Measurements from ENCODE around the gene LUC7L2.

The LUC7L2 gene

DNA sequence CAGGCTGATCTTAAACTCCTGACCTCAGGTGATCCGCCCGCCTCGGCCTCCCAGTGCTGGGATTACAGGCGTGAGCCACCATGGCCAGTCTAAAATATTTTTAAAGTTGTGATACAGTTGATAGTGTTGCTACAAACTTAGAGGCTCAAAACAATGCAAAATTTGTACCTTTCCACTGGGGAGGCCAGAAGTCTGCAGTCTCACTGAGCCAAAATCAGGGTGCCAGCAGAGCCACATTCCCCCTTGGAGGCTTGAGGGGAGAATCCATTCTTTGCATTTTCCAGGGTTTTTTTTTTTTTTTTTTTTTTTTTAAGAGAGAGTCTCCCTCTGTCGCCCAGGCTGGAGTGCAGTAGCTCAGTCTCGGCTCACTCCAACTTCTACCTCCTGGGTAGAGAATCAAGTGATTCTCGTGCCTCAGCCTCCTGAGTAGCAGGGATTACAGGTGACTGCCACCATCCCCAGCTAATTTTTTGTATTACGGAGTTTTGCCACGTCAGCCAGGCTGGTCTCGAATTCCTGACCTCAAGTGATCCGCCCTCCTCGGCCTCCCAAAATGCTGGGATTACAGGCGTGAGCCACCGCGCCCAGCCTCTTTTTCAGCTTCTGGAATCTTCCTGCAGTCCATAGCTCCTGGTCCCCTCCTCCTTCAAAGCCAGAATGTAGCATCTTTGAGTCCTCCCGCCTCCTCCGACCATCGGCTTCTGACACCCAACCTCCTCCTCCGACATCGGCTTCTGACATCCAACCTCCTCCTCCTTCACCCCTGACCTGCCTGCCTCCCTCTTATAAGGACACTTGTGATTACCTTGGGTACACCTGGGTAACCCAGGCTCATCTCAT is 86.6 kb downstream of the LUC7L2 start:
- no peak overlapping the region for H3K27ac ChIP-seq
- no peak for DNase-seq (ENCODE audit: low spot score)
- ChIA-PET POLR2A (ENCODE audit: low non-redundant PET) (no interaction called here), CTCF (no interaction called here)
- TF ChIP-seq, protein P1, sequence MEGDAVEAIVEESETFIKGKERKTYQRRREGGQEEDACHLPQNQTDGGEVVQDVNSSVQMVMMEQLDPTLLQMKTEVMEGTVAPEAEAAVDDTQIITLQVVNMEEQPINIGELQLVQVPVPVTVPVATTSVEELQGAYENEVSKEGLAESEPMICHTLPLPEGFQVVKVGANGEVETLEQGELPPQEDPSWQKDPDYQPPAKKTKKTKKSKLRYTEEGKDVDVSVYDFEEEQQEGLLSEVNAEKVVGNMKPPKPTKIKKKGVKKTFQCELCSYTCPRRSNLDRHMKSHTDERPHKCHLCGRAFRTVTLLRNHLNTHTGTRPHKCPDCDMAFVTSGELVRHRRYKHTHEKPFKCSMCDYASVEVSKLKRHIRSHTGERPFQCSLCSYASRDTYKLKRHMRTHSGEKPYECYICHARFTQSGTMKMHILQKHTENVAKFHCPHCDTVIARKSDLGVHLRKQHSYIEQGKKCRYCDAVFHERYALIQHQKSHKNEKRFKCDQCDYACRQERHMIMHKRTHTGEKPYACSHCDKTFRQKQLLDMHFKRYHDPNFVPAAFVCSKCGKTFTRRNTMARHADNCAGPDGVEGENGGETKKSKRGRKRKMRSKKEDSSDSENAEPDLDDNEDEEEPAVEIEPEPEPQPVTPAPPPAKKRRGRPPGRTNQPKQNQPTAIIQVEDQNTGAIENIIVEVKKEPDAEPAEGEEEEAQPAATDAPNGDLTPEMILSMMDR (conservative IDR thresholded peaks at IDR 0.05; ENCODE audit: low read depth), result no peak

DNA sequence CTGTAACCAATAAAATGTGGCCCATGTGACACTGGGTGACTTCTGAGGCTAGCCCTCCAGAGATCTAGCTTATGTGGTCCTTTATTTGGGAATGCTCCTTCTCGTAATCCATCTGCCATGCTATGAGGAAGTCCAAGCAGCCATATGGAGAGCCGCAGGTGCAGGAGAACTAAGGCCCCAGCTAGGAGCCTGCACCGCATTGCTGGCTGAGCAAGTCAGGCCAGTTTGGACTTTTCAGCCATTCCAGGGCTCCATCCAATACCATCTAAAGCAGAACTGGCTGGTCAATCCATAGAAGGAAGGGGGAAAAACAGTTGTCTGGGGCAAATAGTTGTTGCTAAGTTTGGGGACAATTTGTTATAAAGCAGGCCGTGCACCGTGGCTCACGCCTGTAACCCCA is 91.2 kb downstream of the LUC7L2 start:
- no peak overlapping the region for H3K27ac ChIP-seq
- TF ChIP-seq, protein P1 (conservative IDR thresholded peaks at IDR 0.05; ENCODE audit: low read depth), result no peak
- ChIA-PET CTCF (no interaction called here), POLR2A (ENCODE audit: low non-redundant PET) (no interaction called here)
- no peak for DNase-seq (ENCODE audit: low spot score)

DNA sequence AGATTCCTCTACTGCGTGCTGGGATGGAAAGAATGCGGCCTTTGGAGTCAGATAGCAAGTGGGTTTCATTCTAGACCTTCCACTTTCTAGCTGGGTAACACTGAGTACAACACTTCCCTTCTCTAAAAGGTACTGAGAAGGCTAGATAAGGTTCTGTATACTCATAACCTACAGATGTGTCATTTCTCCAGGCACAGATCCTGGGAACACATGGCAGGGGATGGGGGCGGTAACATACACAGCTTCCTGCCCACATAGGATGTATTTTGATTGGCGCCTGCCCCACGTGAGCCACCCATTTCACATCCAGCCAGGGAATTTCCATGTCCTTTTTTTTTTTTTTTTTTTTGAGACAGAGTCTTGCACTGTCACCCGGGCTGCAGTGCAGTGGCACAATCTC is 91.9 kb downstream of the LUC7L2 start:
- ChIA-PET POLR2A (ENCODE audit: low non-redundant PET) (no interaction called here), CTCF (no interaction called here)
- no peak for DNase-seq (ENCODE audit: low spot score)
- TF ChIP-seq, protein P1 (conservative IDR thresholded peaks at IDR 0.05; ENCODE audit: low read depth), result no peak
- H3K27ac ChIP-seq, result no peak overlapping the region

DNA sequence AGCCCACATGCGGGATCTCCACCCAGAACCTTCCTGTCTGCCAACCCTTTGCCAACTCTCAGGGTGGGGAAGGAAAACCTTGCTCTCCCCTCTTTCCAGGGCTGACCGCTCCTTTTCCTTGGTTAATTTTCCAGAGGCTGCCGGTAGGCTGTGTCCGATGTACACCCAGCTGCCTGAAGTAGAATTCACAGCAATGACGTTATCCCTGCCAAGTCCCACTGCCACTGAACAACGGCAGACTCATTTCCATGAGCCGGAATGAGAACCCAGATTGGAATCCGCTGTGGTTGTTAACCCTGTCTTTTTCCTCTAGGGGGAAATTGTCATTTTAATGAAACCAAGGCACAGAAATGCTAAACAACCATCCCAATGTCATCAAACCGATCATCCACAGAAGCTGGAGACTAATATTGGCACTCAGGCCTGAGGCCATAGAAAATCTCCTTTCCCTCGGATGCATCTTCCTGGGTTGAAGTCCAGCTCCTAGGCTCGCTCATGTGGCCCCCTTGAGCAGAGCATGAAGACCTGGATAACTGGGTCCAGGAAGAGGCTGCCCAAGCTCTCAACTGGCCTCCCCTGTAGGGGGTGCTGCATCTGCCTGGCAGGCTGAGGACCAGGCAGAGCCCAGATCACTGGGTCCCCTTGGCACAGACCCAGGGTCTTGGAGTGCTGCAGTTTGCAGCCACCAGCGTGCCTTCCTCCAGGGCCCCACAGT is 93.4 kb downstream of the LUC7L2 start:
- POLR2A ChIA-PET (ENCODE audit: low non-redundant PET), result no interaction called here
- no peak for DNase-seq (ENCODE audit: low spot score)
- CTCF ChIA-PET, result no interaction called here
- no peak overlapping the region for H3K27ac ChIP-seq
- TF ChIP-seq, protein P1 (conservative IDR thresholded peaks at IDR 0.05; ENCODE audit: low read depth), result no peak

- CTCF ChIA-PET, result no interaction called here
- DNase-seq (ENCODE audit: low spot score), result no peak
- TF ChIP-seq, protein P1 (conservative IDR thresholded peaks at IDR 0.05; ENCODE audit: low read depth), result no peak
- POLR2A ChIA-PET (ENCODE audit: low non-redundant PET), result no interaction called here
- H3K27ac ChIP-seq, result no peak overlapping the region
These were observed 94.1 kb downstream of the LUC7L2 start for GRCh38 chr7:139453673-139454321.

GRCh38 chr7:139455789-139456188 is 96.1 kb downstream of the LUC7L2 start:
- no peak overlapping the region for H3K27ac ChIP-seq
- ChIA-PET CTCF (no interaction called here), POLR2A (ENCODE audit: low non-redundant PET) (no interaction called here)
- TF ChIP-seq, protein P1 (conservative IDR thresholded peaks at IDR 0.05; ENCODE audit: low read depth), result no peak
- DNase-seq (ENCODE audit: low spot score), result no peak

All from RWPE1 (cell line).